GM23338 (cell line): ENCODE results near the gene TSHZ2. TPM values are rescaled to one million over a fixed set of nuclear protein-coding genes. Genes with fewer than 3 reads are reported as not detected.

Experiments
- ATAC-seq: fragments of 200-7000 bp; cut with Tn5 transposase; 3 replicates; pipeline ENCODE4 v1.9.1; 2020
- DNase-seq: peaks from one replicate; pipeline ENCODE4 v3.0.0-alpha.2; 2015; ENCODE audit warnings: low spot score
- H2AFZ ChIP-seq: fragments of 200-600 bp; sonication (generic); 2 replicates; pipeline ENCODE4 v1.8.0; 2016; ENCODE audit warnings: antibody characterized with exemption, mild to moderate bottlenecking, moderate library complexity
- H3F3A ChIP-seq: fragments of 200-600 bp; sonication (generic); replicated peaks from 2 replicates; pipeline ENCODE4 v1.8.0; 2017; ENCODE audit warnings: antibody characterized with exemption, mixed run types, low read depth
- H3K27ac ChIP-seq: fragments of 200-600 bp; sonication (generic); 2 replicates; pipeline ENCODE4 v1.6.1; 2016; ENCODE audit warnings: low read depth
- H3K27me3 ChIP-seq: fragments of 200-600 bp; sonication (generic); 2 replicates; pipeline ENCODE4 v1.8.0; 2016; ENCODE audit warnings: mild to moderate bottlenecking, mixed run types, moderate library complexity; ENCODE audit not compliant: insufficient read depth
- H3K36me3 ChIP-seq: fragments of 200-600 bp; sonication (generic); 2 replicates; pipeline ENCODE4 v1.8.0; 2016; ENCODE audit warnings: mild to moderate bottlenecking; ENCODE audit not compliant: insufficient read depth
- H3K4me1 ChIP-seq: fragments of 200-600 bp; sonication (generic); 2 replicates; pipeline ENCODE4 v1.8.0; 2016; ENCODE audit warnings: mild to moderate bottlenecking, moderate library complexity; ENCODE audit not compliant: insufficient read depth
- H3K4me2 ChIP-seq: fragments of 200-600 bp; sonication (generic); 2 replicates; pipeline ENCODE4 v1.7.1; 2017; ENCODE audit warnings: mixed run types
- H3K4me3 ChIP-seq: fragments of 200-600 bp; sonication (generic); 2 replicates; pipeline ENCODE4 v1.6.1; 2016; ENCODE audit warnings: mixed run types
- H3K79me2 ChIP-seq: fragments of 200-600 bp; sonication (generic); replicated peaks from 2 replicates; pipeline ENCODE4 v1.8.0; 2017; ENCODE audit warnings: mild to moderate bottlenecking; ENCODE audit not compliant: insufficient read depth
- H3K9me2 ChIP-seq: fragments of 200-600 bp; sonication (generic); 2 replicates; pipeline ENCODE4 v1.8.0; 2017; ENCODE audit not compliant: insufficient read depth
- H4K20me1 ChIP-seq: fragments of 200-600 bp; sonication (generic); replicated peaks from 2 replicates; pipeline ENCODE4 v1.8.0; 2017; ENCODE audit warnings: mild to moderate bottlenecking; ENCODE audit not compliant: insufficient read depth
- H3K27ac Mint-ChIP-seq: 2 replicates; pipeline ENCODE4 v1.8.0; 2020; ENCODE audit warnings: inconsistent platforms, mild to moderate bottlenecking, moderate library complexity, mixed read lengths
- H3K27me3 Mint-ChIP-seq: 3 replicates; pipeline ENCODE4 v1.8.0; 2022; ENCODE audit warnings: low read depth, mild to moderate bottlenecking, moderate library complexity, mixed read lengths, inconsistent platforms; ENCODE audit not compliant: insufficient read depth, poor library complexity
- H3K36me3 Mint-ChIP-seq: 3 replicates; pipeline ENCODE4 v1.8.0; 2021; ENCODE audit warnings: low read depth, mild to moderate bottlenecking, inconsistent platforms, moderate library complexity, mixed read lengths
- H3K4me1 Mint-ChIP-seq: 3 replicates; pipeline ENCODE4 v1.8.0; 2020; ENCODE audit warnings: mild to moderate bottlenecking, inconsistent platforms, mixed read lengths
- H3K4me3 Mint-ChIP-seq: 3 replicates; pipeline ENCODE4 v1.8.0; 2021; ENCODE audit warnings: moderate library complexity, mild to moderate bottlenecking, inconsistent platforms, mixed read lengths
- H3K9me3 Mint-ChIP-seq: 3 replicates; pipeline ENCODE4 v1.8.0; 2020; ENCODE audit warnings: moderate library complexity, mild to moderate bottlenecking, inconsistent platforms, mixed read lengths
- CREB1 ChIP-seq: fragments of 250-450 bp; sonication (Bioruptor Pico); IDR thresholded peaks from 2 replicates; pipeline ENCODE4 v1.5.0; 2020; ENCODE audit warnings: low read depth, mild to moderate bottlenecking, moderate library complexity
- CTCF ChIP-seq, 2 experiments: fragments of 200-600 bp in 1 of 2; sonication (generic) in 1 of 2; conservative IDR thresholded peaks; 2 replicates each; pipeline versions ENCODE4 v1.5.1 to v1.6.1; 2016 to 2017; ENCODE audit warnings: antibody characterized with exemption in 2 of 2, low read depth in 2 of 2, mild to moderate bottlenecking in 2 of 2, moderate library complexity in 1 of 2
- ETS1 ChIP-seq: IDR thresholded peaks from 2 replicates; pipeline ENCODE4 v1.6.1; 2016; ENCODE audit warnings: antibody characterized with exemption
- EZH2 ChIP-seq: fragments of 200-600 bp; sonication (generic); IDR thresholded peaks from one replicate; pipeline ENCODE4 v1.8.0; 2017; ENCODE audit warnings: antibody characterized with exemption, mild to moderate bottlenecking, low read depth; ENCODE audit not compliant: unreplicated experiment
- EZH2phosphoT487 ChIP-seq: fragments of 200-600 bp; sonication (generic); IDR thresholded peaks from one replicate; pipeline ENCODE4 v1.8.1; 2018; ENCODE audit warnings: antibody characterized with exemption; ENCODE audit not compliant: unreplicated experiment
- JUNB ChIP-seq: IDR thresholded peaks from one replicate; pipeline ENCODE4 v1.6.1; 2016; ENCODE audit warnings: antibody characterized with exemption; ENCODE audit not compliant: unreplicated experiment
- NANOG ChIP-seq: IDR thresholded peaks from 2 replicates; pipeline ENCODE4 v1.6.1; 2016; ENCODE audit warnings: antibody characterized with exemption, borderline replicate concordance
- POLR2AphosphoS5 ChIP-seq: IDR thresholded peaks from 2 replicates; pipeline ENCODE4 v1.6.1; 2016; ENCODE audit warnings: antibody characterized with exemption, low read depth
- STAT1 ChIP-seq: IDR thresholded peaks from one replicate; pipeline ENCODE4 v1.6.1; 2016; ENCODE audit warnings: antibody characterized with exemption; ENCODE audit not compliant: unreplicated experiment
- ZNF114 ChIP-seq: fragments of 250-450 bp; sonication (Bioruptor Pico); IDR thresholded peaks from 2 replicates; pipeline ENCODE4 v1.5.0; 2020; ENCODE audit warnings: mild to moderate bottlenecking, moderate library complexity
- ZNF331 ChIP-seq: fragments of 250-450 bp; sonication (Bioruptor Pico); IDR thresholded peaks from 2 replicates; pipeline ENCODE4 v1.5.0; 2020; ENCODE audit warnings: low read depth, mild to moderate bottlenecking, moderate library complexity
- polyA plus RNA-seq: library from polyadenylated mRNA; unstranded; fragments of >200 nt; fragmentation: Nextera tagmentation; extraction: Ambion mirVana; gene quantifications from 2 replicates; pipeline ENCODE4 v1.2.1, GENCODE V29; 2016
- total RNA-seq: library from RNA; depleted of rRNA; stranded (reverse); fragments of >200 nt; shearing (Covaris generic); gene quantifications from 2 replicates; pipeline ENCODE4 v1.2.3, GENCODE V29; 2014
- TF ChIP-seq, protein P1 (sequence below): fragments of 250-450 bp; sonication (Bioruptor Pico); IDR thresholded peaks from 2 replicates; pipeline ENCODE4 v1.5.0; 2020; ENCODE audit warnings: mild to moderate bottlenecking, moderate library complexity
- TF ChIP-seq, protein P2 (sequence below): IDR thresholded peaks from one replicate; pipeline ENCODE4 v1.6.1; 2018; ENCODE audit warnings: antibody characterized with exemption; ENCODE audit not compliant: unreplicated experiment

TSHZ2 gene
- total and polyA plus RNA-seq, 2 experiments from 2014 or later, result 0.49 to 1.3 TPM

DNA sequence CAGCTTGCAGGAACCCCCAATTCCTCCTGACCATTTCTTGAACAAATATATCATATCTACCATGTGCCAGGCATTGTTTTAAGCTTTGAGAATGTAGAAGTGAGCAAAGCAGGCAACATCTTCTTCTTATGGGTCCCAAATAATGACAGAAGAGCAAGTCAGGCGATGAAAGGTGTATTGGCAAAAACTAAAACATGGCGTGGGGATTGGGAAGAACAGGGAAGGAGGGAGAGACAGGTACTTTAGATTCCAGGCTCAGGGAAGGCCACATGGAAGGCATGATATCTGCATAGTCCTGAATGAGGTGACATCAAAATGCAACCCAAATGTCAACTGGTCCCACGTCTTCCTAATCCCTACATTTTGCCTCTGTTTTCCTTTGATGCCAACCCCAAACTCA, 434.4 kb downstream of the TSHZ2 start:
- Histone ChIP-seq H3K4me3 (no peak overlapping the region), H3K27me3 (no peaks in the 10 kb centered on the region), H3K27ac (no peak overlapping the region), H4K20me1 (no peaks in the 10 kb centered on the region), H3K9me2 (no peaks in the 10 kb centered on the region), H3K79me2 (no peaks in the 10 kb centered on the region), H2AFZ (no peak overlapping the region), H3F3A (no peaks in the 10 kb centered on the region), H3K4me2 (no peak overlapping the region), H3K4me1 (no peaks in the 10 kb centered on the region), H3K36me3 (no peaks in the 10 kb centered on the region)
- H3K4me1 Mint-ChIP-seq, result no peaks in the 10 kb centered on the region
- ATAC-seq (no peak), DNase-seq (no peak)
- no peaks in the 10 kb centered on the region for H3K36me3 Mint-ChIP-seq
- H3K27me3 Mint-ChIP-seq, result no peaks in the 10 kb centered on the region
- H3K4me3 Mint-ChIP-seq, result no peak overlapping the region
- H3K9me3 Mint-ChIP-seq, result no peaks in the 10 kb centered on the region; the same call in 2 of the 3 replicates
- TF ChIP-seq JUNB (no peak), NANOG (no peak), ZNF114 (CRISPR knock-in tag) (no peak), EZH2 (no peak), CREB1 (no peak), STAT1 (no peak), POLR2AphosphoS5 (no peak), CTCF (conservative IDR thresholded peaks at IDR 0.05; ENCODE audit: low read depth in 2 of 2) (no peak), ETS1 (no peak), ZNF331 (CRISPR knock-in tag) (no peak), EZH2phosphoT487 (no peak)
- TF ChIP-seq, protein P1, sequence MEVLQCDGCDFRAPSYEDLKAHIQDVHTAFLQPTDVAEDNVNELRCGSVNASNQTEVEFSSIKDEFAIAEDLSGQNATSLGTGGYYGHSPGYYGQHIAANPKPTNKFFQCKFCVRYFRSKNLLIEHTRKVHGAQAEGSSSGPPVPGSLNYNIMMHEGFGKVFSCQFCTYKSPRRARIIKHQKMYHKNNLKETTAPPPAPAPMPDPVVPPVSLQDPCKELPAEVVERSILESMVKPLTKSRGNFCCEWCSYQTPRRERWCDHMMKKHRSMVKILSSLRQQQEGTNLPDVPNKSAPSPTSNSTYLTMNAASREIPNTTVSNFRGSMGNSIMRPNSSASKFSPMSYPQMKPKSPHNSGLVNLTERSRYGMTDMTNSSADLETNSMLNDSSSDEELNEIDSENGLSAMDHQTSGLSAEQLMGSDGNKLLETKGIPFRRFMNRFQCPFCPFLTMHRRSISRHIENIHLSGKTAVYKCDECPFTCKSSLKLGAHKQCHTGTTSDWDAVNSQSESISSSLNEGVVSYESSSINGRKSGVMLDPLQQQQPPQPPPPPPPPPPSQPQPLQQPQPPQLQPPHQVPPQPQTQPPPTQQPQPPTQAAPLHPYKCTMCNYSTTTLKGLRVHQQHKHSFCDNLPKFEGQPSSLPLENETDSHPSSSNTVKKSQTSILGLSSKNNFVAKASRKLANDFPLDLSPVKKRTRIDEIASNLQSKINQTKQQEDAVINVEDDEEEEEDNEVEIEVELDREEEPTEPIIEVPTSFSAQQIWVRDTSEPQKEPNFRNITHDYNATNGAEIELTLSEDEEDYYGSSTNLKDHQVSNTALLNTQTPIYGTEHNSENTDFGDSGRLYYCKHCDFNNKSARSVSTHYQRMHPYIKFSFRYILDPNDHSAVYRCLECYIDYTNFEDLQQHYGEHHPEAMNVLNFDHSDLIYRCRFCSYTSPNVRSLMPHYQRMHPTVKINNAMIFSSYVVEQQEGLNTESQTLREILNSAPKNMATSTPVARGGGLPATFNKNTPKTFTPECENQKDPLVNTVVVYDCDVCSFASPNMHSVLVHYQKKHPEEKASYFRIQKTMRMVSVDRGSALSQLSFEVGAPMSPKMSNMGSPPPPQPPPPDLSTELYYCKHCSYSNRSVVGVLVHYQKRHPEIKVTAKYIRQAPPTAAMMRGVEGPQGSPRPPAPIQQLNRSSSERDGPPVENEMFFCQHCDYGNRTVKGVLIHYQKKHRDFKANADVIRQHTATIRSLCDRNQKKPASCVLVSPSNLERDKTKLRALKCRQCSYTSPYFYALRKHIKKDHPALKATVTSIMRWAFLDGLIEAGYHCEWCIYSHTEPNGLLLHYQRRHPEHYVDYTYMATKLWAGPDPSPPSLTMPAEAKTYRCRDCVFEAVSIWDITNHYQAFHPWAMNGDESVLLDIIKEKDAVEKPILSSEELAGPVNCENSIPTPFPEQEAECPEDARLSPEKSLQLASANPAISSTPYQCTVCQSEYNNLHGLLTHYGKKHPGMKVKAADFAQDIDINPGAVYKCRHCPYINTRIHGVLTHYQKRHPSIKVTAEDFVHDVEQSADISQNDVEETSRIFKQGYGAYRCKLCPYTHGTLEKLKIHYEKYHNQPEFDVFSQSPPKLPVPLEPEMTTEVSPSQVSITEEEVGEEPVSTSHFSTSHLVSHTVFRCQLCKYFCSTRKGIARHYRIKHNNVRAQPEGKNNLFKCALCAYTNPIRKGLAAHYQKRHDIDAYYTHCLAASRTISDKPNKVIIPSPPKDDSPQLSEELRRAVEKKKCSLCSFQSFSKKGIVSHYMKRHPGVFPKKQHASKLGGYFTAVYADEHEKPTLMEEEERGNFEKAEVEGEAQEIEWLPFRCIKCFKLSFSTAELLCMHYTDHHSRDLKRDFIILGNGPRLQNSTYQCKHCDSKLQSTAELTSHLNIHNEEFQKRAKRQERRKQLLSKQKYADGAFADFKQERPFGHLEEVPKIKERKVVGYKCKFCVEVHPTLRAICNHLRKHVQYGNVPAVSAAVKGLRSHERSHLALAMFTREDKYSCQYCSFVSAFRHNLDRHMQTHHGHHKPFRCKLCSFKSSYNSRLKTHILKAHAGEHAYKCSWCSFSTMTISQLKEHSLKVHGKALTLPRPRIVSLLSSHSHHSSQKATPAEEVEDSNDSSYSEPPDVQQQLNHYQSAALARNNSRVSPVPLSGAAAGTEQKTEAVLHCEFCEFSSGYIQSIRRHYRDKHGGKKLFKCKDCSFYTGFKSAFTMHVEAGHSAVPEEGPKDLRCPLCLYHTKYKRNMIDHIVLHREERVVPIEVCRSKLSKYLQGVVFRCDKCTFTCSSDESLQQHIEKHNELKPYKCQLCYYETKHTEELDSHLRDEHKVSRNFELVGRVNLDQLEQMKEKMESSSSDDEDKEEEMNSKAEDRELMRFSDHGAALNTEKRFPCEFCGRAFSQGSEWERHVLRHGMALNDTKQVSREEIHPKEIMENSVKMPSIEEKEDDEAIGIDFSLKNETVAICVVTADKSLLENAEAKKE (CRISPR knock-in tag), result no peak
- TF ChIP-seq, protein P2, sequence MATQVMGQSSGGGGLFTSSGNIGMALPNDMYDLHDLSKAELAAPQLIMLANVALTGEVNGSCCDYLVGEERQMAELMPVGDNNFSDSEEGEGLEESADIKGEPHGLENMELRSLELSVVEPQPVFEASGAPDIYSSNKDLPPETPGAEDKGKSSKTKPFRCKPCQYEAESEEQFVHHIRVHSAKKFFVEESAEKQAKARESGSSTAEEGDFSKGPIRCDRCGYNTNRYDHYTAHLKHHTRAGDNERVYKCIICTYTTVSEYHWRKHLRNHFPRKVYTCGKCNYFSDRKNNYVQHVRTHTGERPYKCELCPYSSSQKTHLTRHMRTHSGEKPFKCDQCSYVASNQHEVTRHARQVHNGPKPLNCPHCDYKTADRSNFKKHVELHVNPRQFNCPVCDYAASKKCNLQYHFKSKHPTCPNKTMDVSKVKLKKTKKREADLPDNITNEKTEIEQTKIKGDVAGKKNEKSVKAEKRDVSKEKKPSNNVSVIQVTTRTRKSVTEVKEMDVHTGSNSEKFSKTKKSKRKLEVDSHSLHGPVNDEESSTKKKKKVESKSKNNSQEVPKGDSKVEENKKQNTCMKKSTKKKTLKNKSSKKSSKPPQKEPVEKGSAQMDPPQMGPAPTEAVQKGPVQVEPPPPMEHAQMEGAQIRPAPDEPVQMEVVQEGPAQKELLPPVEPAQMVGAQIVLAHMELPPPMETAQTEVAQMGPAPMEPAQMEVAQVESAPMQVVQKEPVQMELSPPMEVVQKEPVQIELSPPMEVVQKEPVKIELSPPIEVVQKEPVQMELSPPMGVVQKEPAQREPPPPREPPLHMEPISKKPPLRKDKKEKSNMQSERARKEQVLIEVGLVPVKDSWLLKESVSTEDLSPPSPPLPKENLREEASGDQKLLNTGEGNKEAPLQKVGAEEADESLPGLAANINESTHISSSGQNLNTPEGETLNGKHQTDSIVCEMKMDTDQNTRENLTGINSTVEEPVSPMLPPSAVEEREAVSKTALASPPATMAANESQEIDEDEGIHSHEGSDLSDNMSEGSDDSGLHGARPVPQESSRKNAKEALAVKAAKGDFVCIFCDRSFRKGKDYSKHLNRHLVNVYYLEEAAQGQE, result no peak
- H3K27ac Mint-ChIP-seq, result no peak overlapping the region
